Activated naive CD4-positive, alpha-beta T cell treated with anti-CD3 and anti-CD28 coated beads, Interleukin-2, amount 50 U/mL, for 16 hours (primary cell): Measurements from ENCODE around the gene PLA2G2D.

Experiments used
- DNase-seq: peaks from one replicate; pipeline ENCODE4 v3.0.0-alpha.2; 2020

The PLA2G2D gene

DNA sequence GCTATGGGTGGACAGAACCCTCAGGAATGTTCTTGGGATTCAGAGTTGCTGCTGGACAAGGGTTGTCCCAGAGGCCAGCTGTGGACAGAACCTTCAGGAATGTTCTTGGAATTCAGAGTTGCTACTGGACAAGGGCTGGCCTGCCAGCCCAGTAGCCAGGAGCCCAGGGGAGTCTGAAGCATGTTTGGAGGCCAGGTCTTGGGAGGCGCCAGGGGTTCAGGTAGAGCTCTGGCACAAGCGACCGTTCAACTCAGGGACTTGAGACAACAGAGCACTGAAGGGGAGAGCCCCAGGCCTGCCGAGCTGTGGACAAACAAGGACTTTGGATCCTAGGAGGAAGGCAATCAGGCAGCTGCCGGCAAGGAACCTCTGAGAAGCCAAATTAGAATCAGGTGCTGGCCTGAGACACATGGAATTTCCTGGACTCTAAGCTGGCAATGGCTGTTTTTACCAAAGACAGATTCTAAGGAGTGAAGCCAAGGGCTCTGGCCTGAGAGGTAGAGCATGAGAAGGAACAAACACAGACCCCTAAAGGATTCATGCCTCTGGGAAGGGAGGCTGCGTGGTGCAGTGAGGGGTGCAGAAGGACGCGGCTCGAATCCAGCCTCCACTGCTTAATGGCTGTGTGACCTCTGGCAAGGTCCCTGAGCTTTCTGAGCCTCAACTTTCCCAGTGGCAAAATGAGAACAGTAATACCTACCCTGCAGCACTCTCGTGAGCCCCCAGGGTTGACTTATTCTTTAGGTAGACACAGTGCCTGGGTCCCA lies 36.0 kb downstream of the PLA2G2D start:
- no peak for DNase-seq

DNA sequence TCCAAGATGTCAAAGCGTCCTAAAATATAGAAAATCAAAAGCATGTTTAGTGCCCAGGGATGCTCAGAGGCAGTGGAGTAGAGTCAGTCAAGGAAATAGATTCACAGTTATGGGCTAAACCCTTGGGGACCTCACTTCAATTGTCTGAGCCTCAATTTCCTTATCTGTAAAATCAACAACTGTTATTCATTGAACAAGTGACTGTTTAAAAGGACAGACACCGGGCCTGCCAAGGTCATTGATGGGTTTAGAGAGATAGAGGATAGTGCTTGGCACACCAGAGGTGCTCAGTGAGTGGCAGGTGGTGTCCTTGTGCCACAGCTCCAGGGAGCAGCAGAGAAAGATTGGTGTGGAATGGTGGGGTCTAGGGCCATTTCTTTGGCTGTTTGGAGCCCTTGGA lies 36.6 kb downstream of the PLA2G2D start:
- DNase-seq = no peak

DNA sequence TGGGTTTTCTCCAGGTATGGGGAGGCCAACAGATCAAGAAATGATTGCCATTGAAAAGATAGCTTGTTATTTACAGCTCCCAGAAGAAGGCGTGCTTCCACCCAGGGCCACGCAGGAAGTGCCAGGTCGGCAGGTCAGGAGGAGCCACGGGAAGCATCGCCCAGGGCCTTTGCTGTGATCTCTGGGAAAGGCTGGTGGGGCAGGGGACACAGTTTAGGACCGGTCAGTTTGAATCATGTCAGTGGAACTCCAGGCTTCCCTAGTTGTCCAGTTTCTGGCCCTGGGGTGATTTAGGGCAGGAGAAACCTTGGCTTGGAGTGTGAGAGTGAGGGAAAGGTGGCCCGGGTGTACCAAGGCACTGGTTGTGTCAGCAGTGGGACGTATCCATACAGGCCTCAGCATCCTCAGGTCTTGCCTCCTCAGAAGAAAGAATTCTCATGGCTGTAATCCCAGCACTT lies 38.0 kb downstream of the PLA2G2D start:
- DNase-seq = no peak

DNA sequence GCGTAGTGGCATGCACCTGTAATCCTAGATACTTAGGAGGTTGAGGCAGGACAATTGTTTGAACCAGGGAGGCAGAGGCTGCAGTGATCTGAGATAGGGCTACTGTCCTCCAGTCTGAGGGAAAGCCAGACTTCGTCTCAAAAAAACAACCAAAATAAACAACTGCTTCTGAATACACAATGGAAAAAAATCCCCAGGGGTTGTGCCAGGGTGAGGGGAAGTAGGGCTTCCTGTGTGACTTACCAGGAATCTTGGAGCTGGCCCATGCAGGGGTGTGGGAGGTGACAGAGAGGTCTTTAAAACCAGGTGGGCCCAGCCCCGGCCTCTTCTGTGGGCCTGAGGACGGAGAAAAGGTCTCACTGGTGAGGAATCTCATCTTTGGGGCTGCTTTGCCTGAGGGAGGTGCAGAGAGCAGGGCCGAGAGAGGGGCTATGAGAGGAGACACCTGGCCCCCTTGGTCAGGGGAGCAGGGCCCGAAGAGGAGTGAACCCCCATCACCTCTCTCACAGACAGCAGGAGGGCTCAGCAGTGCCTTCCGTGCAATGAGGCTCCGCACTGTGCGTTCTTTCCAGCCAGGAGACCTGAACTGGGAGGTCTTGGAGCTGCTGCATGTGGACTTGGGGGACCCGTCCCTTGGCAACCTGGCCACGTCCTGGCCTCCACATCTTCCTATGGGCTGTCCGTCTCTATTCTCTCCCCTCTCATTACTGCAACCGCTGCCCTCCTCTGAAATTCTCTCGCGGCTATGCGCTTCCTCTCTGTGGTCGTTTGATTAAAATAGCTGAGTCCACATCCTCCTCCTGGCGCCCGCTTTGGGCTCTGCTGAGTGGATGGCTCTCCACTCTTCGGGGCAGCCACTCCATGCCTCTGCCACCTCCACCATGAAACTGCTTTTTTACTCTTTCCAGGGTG lies 38.6 kb downstream of the PLA2G2D start:
- DNase-seq = no peak

DNA sequence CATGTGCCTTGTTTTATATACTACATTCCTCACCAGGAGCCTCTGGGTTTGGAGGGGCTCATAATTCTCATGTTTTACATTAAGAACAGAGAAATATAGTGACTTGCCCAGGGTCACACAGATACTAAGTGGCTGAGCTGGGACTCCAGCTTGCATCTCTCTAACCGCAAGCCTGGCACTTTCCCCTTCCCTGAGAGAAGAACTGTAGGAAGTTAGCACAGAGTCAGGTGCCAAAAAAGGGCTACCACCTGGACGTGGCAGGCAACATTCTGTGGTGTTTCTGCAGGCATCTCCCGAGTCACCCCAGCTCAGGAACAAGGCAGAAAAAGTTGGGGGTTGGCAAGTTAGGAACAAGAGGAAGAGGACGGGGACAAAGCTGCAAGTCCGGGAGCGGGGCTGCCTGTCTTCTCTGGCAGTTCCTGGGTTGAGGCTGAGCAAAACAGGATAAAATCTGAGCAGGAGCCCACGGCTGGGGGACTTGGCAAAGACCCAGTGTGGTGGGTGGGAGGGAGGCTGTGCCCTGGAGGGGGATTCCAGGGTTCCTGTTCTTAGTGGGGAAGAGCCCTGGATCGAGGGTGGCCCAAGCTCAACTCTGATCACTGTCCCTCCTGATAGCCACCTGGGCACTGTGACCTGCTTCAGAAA lies 39.6 kb downstream of the PLA2G2D start:
- no peak for DNase-seq

GRCh38 chr1:20078711-20079110 lies 40.6 kb downstream of the PLA2G2D start:
- no peak for DNase-seq

GRCh38 chr1:20078171-20078651 lies 41.1 kb downstream of the PLA2G2D start:
- DNase-seq = no peak

- DNase-seq = no peak
Measured at GRCh38 chr1:20076710-20077461, 42.5 kb downstream of the PLA2G2D start.

- no peak for DNase-seq
Measured at GRCh38 chr1:20076223-20076622, 43.1 kb downstream of the PLA2G2D start.

GRCh38 chr1:20075345-20075744 lies 44.0 kb downstream of the PLA2G2D start:
- DNase-seq = no peak

- no peak for DNase-seq
Measured at GRCh38 chr1:20074725-20075171, 44.6 kb downstream of the PLA2G2D start.

DNA sequence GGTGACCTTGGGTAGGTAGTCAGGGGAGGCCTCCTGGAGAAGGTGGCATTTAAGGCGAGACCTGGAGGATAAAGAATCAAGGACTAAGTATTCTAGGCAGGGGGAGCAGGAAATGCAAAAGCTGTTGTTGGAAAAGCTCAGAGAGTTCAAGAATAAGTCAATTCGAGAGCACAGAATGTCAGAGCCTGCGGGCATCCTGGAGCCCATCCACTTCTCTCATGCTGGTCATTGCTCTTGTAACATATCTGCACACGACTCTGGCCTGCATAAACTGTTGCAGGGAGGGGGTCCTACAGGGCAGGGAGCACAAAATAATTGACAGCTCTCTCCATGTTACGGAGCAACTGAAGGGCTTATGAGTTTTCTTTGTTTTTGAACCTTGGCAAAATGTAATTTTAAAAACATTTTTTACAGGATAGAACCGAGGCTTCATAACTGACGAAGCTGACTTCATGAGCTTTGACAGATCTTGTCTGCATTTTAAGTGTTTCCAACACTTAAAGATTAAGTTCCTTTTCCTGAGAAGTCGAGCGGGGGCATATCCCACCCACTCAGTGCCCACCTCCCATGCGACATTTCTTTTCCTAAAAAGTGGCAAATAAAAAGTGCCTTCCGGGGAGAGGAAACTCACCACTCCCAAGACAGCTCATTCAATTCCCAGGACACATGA lies 45.1 kb downstream of the PLA2G2D start:
- no peak for DNase-seq

GRCh38 chr1:20073256-20073655 lies 46.1 kb downstream of the PLA2G2D start:
- DNase-seq = no peak

DNA sequence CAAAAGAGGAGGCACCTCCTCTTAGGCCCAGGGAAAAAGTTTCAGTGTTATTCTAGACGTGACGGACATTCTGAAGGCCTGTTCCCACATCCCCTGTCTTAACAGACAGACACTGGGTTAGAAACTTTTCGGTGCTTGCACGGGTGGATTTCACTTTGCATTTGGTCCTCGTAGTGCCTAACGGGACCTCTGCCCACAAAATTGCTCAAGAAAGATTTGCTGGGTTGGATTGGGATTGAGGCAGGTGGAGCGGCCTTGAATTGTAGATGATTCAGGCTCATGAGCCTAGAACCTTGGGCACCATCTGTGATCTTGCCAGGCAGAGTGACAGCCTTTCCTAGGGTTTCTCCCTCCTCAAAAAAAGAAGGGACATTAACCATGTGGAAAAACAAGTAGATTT lies 46.6 kb downstream of the PLA2G2D start:
- no peak for DNase-seq

GRCh38 chr1:20071416-20071815 lies 47.9 kb downstream of the PLA2G2D start:
- DNase-seq = no peak

DNA sequence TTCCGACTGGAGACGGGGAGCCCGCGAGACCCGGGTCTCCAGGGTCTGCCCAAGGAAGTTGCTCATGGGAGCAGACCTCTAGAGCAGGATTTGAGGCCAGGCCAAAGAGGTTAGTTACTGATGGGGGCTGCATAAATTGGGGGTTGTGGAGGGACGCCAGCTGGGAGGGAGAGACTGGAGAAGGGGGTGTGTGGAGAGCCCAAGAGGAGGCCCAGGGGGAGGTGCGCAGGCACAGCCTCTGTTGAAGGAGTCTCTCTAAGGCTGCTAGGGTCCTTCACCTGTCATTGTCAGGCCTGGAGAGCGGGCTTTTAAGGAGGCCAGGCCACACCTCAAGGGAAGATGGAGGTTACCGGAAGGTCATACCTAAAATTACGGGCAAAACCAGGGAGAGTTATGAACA lies 49.0 kb downstream of the PLA2G2D start:
- no peak for DNase-seq

- DNase-seq = no peak
Measured at GRCh38 chr1:20069874-20070273, 49.5 kb downstream of the PLA2G2D start, which contains the start of gene PLA2G5. Gene PLA2G5, plus strand, starts transcription at chr1:20070194. Its CDS starts 14,637 bp downstream, at chr1:20084831.

GRCh38 chr1:20068722-20069121 lies 50.6 kb downstream of the PLA2G2D start:
- no peak for DNase-seq

GRCh38 chr1:20063861-20064292 lies 55.5 kb downstream of the PLA2G2D start:
- no peak for DNase-seq
